H1 (cell line): ENCODE results near the gene ZNF132. TPM values are rescaled to one million over a fixed set of nuclear protein-coding genes. Genes with fewer than 3 reads are reported as not detected.

Source experiments
- CTCF ChIA-PET: fragments of 300-600 bp; sonication (Branson Sonifier 250); formaldehyde crosslinking; loops from one replicate; lab custom pipeline; 2021; ENCODE audit not compliant: partially characterized antibody; lab: Charles Lee
- POLR2A ChIA-PET: fragments of 300-600 bp; sonication (Branson Sonifier 250); formaldehyde crosslinking; loops from one replicate; lab custom pipeline; 2021; ENCODE audit warnings: inconsistent platforms; ENCODE audit not compliant: partially characterized antibody; lab: Charles Lee
- DNase-seq, 2 experiments: peaks; one replicate each; pipeline versions ENCODE4 v3.0.0 to v3.0.0-alpha.2; 2010 to 2022; ENCODE audit warnings: low spot score in 2 of 2, low read depth in 1 of 2, mixed read lengths in 1 of 2
- FAIRE-seq: peaks from 2 replicates; lab custom pipeline; 2011; peaks lifted over from hg19 to GRCh38; lab: Jason Lieb, UNC
- H2AFZ ChIP-seq: 2 replicates; pipeline ENCODE4 v1.8.1; 2012; ENCODE audit warnings: low read length, inconsistent platforms
- H2AK5ac ChIP-seq: 2 replicates; pipeline ENCODE4 v1.6.1; 2013; ENCODE audit warnings: low read depth, low read length
- H2BK120ac ChIP-seq: replicated peaks from 2 replicates; pipeline ENCODE3; 2013; ENCODE audit warnings: low read depth, low read length, inconsistent platforms
- H2BK12ac ChIP-seq: 2 replicates; pipeline ENCODE4 v1.6.1; 2013; ENCODE audit warnings: low read depth, low read length
- H2BK15ac ChIP-seq: 2 replicates; pipeline ENCODE4 v1.6.1; 2013; ENCODE audit warnings: low read length
- H2BK20ac ChIP-seq: 2 replicates; pipeline ENCODE4 v1.6.1; 2013; ENCODE audit warnings: low read length
- H2BK5ac ChIP-seq: 2 replicates; pipeline ENCODE4 v1.6.1; 2013; ENCODE audit warnings: low read depth, low read length
- H3K14ac ChIP-seq: 2 replicates; pipeline ENCODE4 v1.6.1; 2013; ENCODE audit warnings: inconsistent platforms; ENCODE audit not compliant: insufficient read length
- H3K18ac ChIP-seq: 2 replicates; pipeline ENCODE4 v1.6.1; 2013; ENCODE audit warnings: low read length; ENCODE audit errors: extremely low read depth
- H3K23ac ChIP-seq: 2 replicates; pipeline ENCODE4 v1.6.1; 2013; ENCODE audit warnings: inconsistent platforms; ENCODE audit not compliant: insufficient read length
- H3K23me2 ChIP-seq: 2 replicates; pipeline ENCODE4 v1.6.1; 2013; ENCODE audit warnings: low read depth, low read length
- H3K27ac ChIP-seq: 2 replicates; pipeline ENCODE4 v1.6.1; 2011; ENCODE audit warnings: low read depth, low read length, inconsistent platforms
- H3K27me3 ChIP-seq, 4 experiments: replicated peaks in 1 of 4; 1 replicate in 1 of 4; 2 replicates in 3 of 4; pipeline versions ENCODE4 v1.6.1 to v1.8.1; 2011 to 2013; ENCODE audit warnings: low read length in 3 of 4, mild to moderate bottlenecking in 3 of 4, inconsistent platforms in 2 of 4, mixed read lengths in 2 of 4, moderate library complexity in 1 of 4; ENCODE audit not compliant: control insufficient read depth in 3 of 4, insufficient read depth in 3 of 4; ENCODE audit errors: extremely low read depth in 1 of 4
- H3K36me3 ChIP-seq, 4 experiments: 2 replicates each; pipeline versions ENCODE4 v1.6.1 to v1.8.1; 2011 to 2013; ENCODE audit warnings: mild to moderate bottlenecking in 4 of 4, low read length in 3 of 4, moderate library complexity in 2 of 4, control low read depth in 1 of 4, inconsistent platforms in 1 of 4; ENCODE audit not compliant: insufficient read depth in 4 of 4, control insufficient read depth in 2 of 4
- H3K4ac ChIP-seq: replicated peaks from 2 replicates; pipeline ENCODE3; 2013; ENCODE audit warnings: low read length, low read depth, mixed read lengths, inconsistent platforms; ENCODE audit not compliant: insufficient read length
- H3K4me1 ChIP-seq, 4 experiments: replicated peaks in 1 of 4; 1 replicate in 1 of 4; 2 replicates in 3 of 4; pipeline versions ENCODE4 v1.6.1 to v1.8.1; 2011 to 2013; ENCODE audit warnings: low read length in 3 of 4, inconsistent platforms in 2 of 4, mixed read lengths in 1 of 4; ENCODE audit not compliant: insufficient read depth in 4 of 4, control insufficient read depth in 3 of 4
- H3K4me2 ChIP-seq, 2 experiments: 2 replicates each; pipeline versions ENCODE4 v1.6.1 to v1.8.1; 2011 to 2013; ENCODE audit warnings: low read depth in 2 of 2, low read length in 2 of 2, control low read depth in 1 of 2, inconsistent platforms in 1 of 2, mild to moderate bottlenecking in 1 of 2; ENCODE audit not compliant: insufficient read depth in 1 of 2
- H3K4me3 ChIP-seq, 4 experiments: fragments of 200-600, 300-600 bp in 1 of 4; sonication (generic), shearing (Covaris generic), sonication (Bioruptor Twin) in 1 of 4; 2 replicates each; pipeline versions ENCODE4 v1.5.1 to v1.8.1; 2011 to 2016; ENCODE audit warnings: low read length in 4 of 4, low read depth in 3 of 4, control low read depth in 2 of 4, inconsistent platforms in 2 of 4, mild to moderate bottlenecking in 2 of 4, mixed read lengths in 1 of 4, moderate library complexity in 1 of 4; ENCODE audit not compliant: insufficient read depth in 2 of 4; ENCODE audit errors: extremely low read depth in 1 of 4
- H3K56ac ChIP-seq: replicated peaks from 2 replicates; pipeline ENCODE3; 2013; ENCODE audit warnings: low read depth, mild to moderate bottlenecking, mixed read lengths, low read length, inconsistent platforms; ENCODE audit not compliant: insufficient read length
- H3K79me1 ChIP-seq: 2 replicates; pipeline ENCODE4 v1.6.1; 2013; ENCODE audit warnings: low read depth, low read length, control low read depth
- H3K79me2 ChIP-seq, 2 experiments: 2 replicates each; pipeline versions ENCODE4 v1.6.1 to v1.8.1; 2012 to 2013; ENCODE audit warnings: low read length in 2 of 2, mild to moderate bottlenecking in 2 of 2, inconsistent platforms in 1 of 2; ENCODE audit not compliant: insufficient read depth in 2 of 2, control insufficient read depth in 1 of 2
- H3K9ac ChIP-seq, 4 experiments: replicated peaks in 1 of 4; 1 replicate in 1 of 4; 2 replicates in 3 of 4; pipeline versions ENCODE4 v1.6.1 to v1.8.1; 2011 to 2013; ENCODE audit warnings: low read depth in 3 of 4, low read length in 3 of 4, control low read depth in 2 of 4, mild to moderate bottlenecking in 2 of 4, moderate library complexity in 2 of 4, inconsistent platforms in 1 of 4; ENCODE audit errors: extremely low read depth in 1 of 4
- H3K9me3 ChIP-seq, 2 experiments: 2 replicates each; pipeline versions ENCODE4 v1.6.1 to v1.8.1; 2012 to 2013; ENCODE audit warnings: mild to moderate bottlenecking in 2 of 2, moderate library complexity in 2 of 2, control low read depth in 1 of 2, inconsistent platforms in 1 of 2, low read depth in 1 of 2, low read length in 1 of 2, mixed read lengths in 1 of 2; ENCODE audit not compliant: insufficient read depth in 2 of 2
- H4K20me1 ChIP-seq, 2 experiments: replicated peaks in 1 of 2; 2 replicates each; pipeline versions ENCODE3 to v1.8.1; 2011 to 2013; ENCODE audit warnings: inconsistent platforms in 2 of 2, low read length in 2 of 2, mild to moderate bottlenecking in 1 of 2; ENCODE audit not compliant: insufficient read depth in 2 of 2, control insufficient read depth in 1 of 2
- H4K5ac ChIP-seq: 2 replicates; pipeline ENCODE4 v1.6.1; 2013; ENCODE audit warnings: low read length, low read depth, mixed read lengths, inconsistent platforms; ENCODE audit not compliant: insufficient read length
- H4K8ac ChIP-seq: 2 replicates; pipeline ENCODE4 v1.8.0; 2013; ENCODE audit warnings: mild to moderate bottlenecking, moderate library complexity, low read length, inconsistent platforms; ENCODE audit not compliant: insufficient read depth; ENCODE audit errors: extremely low read depth
- H4K91ac ChIP-seq: replicated peaks from 2 replicates; pipeline ENCODE3; 2013; ENCODE audit warnings: low read length, mixed read lengths, inconsistent platforms; ENCODE audit not compliant: insufficient read length
- CEBPB ChIP-seq: IDR thresholded peaks from 2 replicates; pipeline ENCODE4 v1.6.1; 2012; ENCODE audit warnings: low read depth, low read length
- GABPA ChIP-seq: IDR thresholded peaks from 2 replicates; pipeline ENCODE4 v1.6.1; 2011; ENCODE audit warnings: mild to moderate bottlenecking, low read length, moderate library complexity, borderline replicate concordance; ENCODE audit not compliant: insufficient read depth
- MAFK ChIP-seq: IDR thresholded peaks from 2 replicates; pipeline ENCODE4 v1.6.1; 2012; ENCODE audit warnings: low read depth, mild to moderate bottlenecking, improper control_type of control experiment, low read length
- MAX ChIP-seq: IDR thresholded peaks from 2 replicates; pipeline ENCODE4 v1.6.1; 2012; ENCODE audit warnings: inconsistent platforms
- RAD21 ChIP-seq, 2 experiments: IDR thresholded peaks in 1 of 2; conservative IDR thresholded peaks in 1 of 2; 2 replicates each; pipeline ENCODE4 v1.6.1; 2011; ENCODE audit warnings: low read depth in 2 of 2, low read length in 2 of 2, improper control_type of control experiment in 1 of 2, inconsistent platforms in 1 of 2, mild to moderate bottlenecking in 1 of 2, moderate library complexity in 1 of 2
- RFX5 ChIP-seq: IDR thresholded peaks from 2 replicates; pipeline ENCODE4 v1.6.1; 2011; ENCODE audit warnings: low read depth, low read length, improper control_type of control experiment, borderline replicate concordance
- TBP ChIP-seq: IDR thresholded peaks from 2 replicates; pipeline ENCODE4 v1.6.1; 2011; ENCODE audit warnings: low read depth, low read length, improper control_type of control experiment
- USF2 ChIP-seq: IDR thresholded peaks from 2 replicates; pipeline ENCODE4 v1.6.1; 2011; ENCODE audit warnings: low read length, improper control_type of control experiment
- WGBS, 2 experiments: shearing (Covaris generic) in 1 of 2; methylation state at CpG; one replicate each; pipeline versions ENCODE4 v1.1.6 to v1.1.7; 2013 to 2015; ENCODE audit warnings: low lambda C conversion rate in 2 of 2, mixed read lengths in 2 of 2, inconsistent platforms in 1 of 2, low coverage in 1 of 2, missing lambda C conversion rate in 1 of 2; ENCODE audit not compliant: insufficient replicate concordance in 2 of 2, insufficient coverage in 1 of 2, insufficient read length in 1 of 2; ENCODE audit errors: extremely low coverage in 1 of 2, missing lambda C conversion rate in 1 of 2; 5-methylcytosine and 5-hydroxymethylcytosine counted together
- polyA plus RNA-seq, 7 experiments: library from polyadenylated mRNA; depleted of rRNA in 3 of 7; stranded (reverse) in 5 of 7; unstranded in 2 of 7; fragments of >200 nt in 5 of 7; fragments of 200-250 nt in 2 of 7; gene quantifications; 1 replicate in 5 of 7; 2 replicates in 1 of 7; 4 replicates in 1 of 7; pipeline versions ENCODE4 v1.2.1 to v1.2.3, GENCODE V29; 2011 to 2013; ENCODE audit warnings: missing spikeins in 2 of 7, mixed read lengths in 2 of 7
- total RNA-seq: library from RNA; stranded (reverse); fragmentation: NEBNext Ultra II Directional; extraction: Animal tissue kit (Norgen Biotek cat#: 25700); gene quantifications from 2 replicates; pipeline ENCODE4 v1.2.1, GENCODE V29; 2021

Gene ZNF132
- total and polyA plus RNA-seq, 2 of the 8 experiments (the other 6 are each of a cell fraction or from before 2014, with no cell fraction given), result 0.89 to 1.9 TPM

GRCh38 chr19:58406818-58407657 is 32.9 kb downstream of the ZNF132 start:
- H3K23me2 ChIP-seq, result peaks cover 14% of the 10 kb centered on the region
- H3K36me3 ChIP-seq, result no peaks in the 10 kb centered on the region
- no peaks in the 10 kb centered on the region for H3K79me2 ChIP-seq
- no peak overlapping the region for H3K56ac ChIP-seq
- no peak overlapping the region for H4K8ac ChIP-seq
- H3K9me3 ChIP-seq, result no peaks in the 10 kb centered on the region
- H2BK12ac ChIP-seq, result no peak overlapping the region
- no peak overlapping the region for H2AFZ ChIP-seq
- no peak overlapping the region for H3K14ac ChIP-seq
- H4K91ac ChIP-seq, result peak overlapping the region; percentile 37
- 78% methylated on average over 10 of the region's 10 CpGs; no CpG with 5 or more reads in 1 of the 2 experiments for WGBS, 2 experiments
- peak overlapping the region; percentile 94 to 95 for H3K4me2 ChIP-seq
- peak overlapping the region; percentile 76 to 85 (median 80); a peak in 6 of 8 replicates for H3K4me3 ChIP-seq
- 0 out of 2 replicates have a peak overlapping the region, but pooled peaks have one; percentile 53 for H2BK15ac ChIP-seq
- H3K27ac ChIP-seq, result no peak overlapping the region; the same call in 1 of the 2 replicates
- H3K18ac ChIP-seq, result no peak overlapping the region
- no peak for DNase-seq
- ChIA-PET POLR2A (interaction anchor here (0.9 to 1.8 kb wide), 5 partner anchors 11 to 45 kb away, joined by 3 to 7 read pairs (median 4); partner anchors contain the start of genes RNF225 and ZNF497), CTCF (interaction anchor here (0.6 to 1.4 kb wide), 5 partner anchors 11 to 188 kb away, joined by 3 to 5 read pairs (median 3); no protein-coding TSS in a partner anchor)
- H3K27me3 ChIP-seq, result peaks cover 0 to 7% (median 1%) of the 10 kb centered on the region in 4 experiments; a peak in 2 of 7 replicates
- no peak overlapping the region for H3K4ac ChIP-seq
- no peak overlapping the region for H4K5ac ChIP-seq
- H2BK20ac ChIP-seq, result no peak overlapping the region
- no peak overlapping the region for H2AK5ac ChIP-seq
- peak overlapping the region in 2 of 4 experiments; percentile 75 to 78; a peak in 4 of 7 replicates for H3K9ac ChIP-seq
- 0 out of 2 replicates have a peak overlapping the region, but pooled peaks have one; percentile 82 for H2BK5ac ChIP-seq
- H3K4me1 ChIP-seq, result peaks cover 0 to 18% (median 9%) of the 10 kb centered on the region in 4 experiments; a peak in 5 of 7 replicates
- 0 out of 2 replicates have a peak, but pooled peaks cover 5% of the 10 kb centered on the region for H3K79me1 ChIP-seq
- H3K23ac ChIP-seq, result no peak overlapping the region
- FAIRE-seq, result no peak
- H4K20me1 ChIP-seq, result peaks cover 0 to 1% of the 10 kb centered on the region in 2 experiments
- H2BK120ac ChIP-seq, result no peak overlapping the region
- TF ChIP-seq RFX5 (no peak), USF2 (no peak), MAX (no peak), GABPA (no peak), MAFK (no peak), RAD21 (IDR thresholded peaks at IDR 0.05 in 1 of 2, conservative IDR thresholded peaks at IDR 0.05 in 1 of 2; ENCODE audit: low read depth in 2 of 2, low read length in 2 of 2) (peak in 1 of 2 experiments; percentile 31; a peak in 1 of 4 replicates), CEBPB (no peak), TBP (no peak)
